Measurements from ENCODE around the gene COL8A1.

- TF ChIP-seq, protein P1, sequence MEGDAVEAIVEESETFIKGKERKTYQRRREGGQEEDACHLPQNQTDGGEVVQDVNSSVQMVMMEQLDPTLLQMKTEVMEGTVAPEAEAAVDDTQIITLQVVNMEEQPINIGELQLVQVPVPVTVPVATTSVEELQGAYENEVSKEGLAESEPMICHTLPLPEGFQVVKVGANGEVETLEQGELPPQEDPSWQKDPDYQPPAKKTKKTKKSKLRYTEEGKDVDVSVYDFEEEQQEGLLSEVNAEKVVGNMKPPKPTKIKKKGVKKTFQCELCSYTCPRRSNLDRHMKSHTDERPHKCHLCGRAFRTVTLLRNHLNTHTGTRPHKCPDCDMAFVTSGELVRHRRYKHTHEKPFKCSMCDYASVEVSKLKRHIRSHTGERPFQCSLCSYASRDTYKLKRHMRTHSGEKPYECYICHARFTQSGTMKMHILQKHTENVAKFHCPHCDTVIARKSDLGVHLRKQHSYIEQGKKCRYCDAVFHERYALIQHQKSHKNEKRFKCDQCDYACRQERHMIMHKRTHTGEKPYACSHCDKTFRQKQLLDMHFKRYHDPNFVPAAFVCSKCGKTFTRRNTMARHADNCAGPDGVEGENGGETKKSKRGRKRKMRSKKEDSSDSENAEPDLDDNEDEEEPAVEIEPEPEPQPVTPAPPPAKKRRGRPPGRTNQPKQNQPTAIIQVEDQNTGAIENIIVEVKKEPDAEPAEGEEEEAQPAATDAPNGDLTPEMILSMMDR (IDR thresholded peaks at IDR 0.05; ENCODE audit: insufficient read depth, low read length), result no peak
- TF ChIP-seq REST (IDR thresholded peaks at IDR 0.05; ENCODE audit: insufficient replicate concordance, low read depth), result no peak
Observed at GRCh38 chr3:99768126-99768525, 129.7 kb downstream of the COL8A1 start.
